Common myeloid progenitor, CD34-positive (primary cell): ENCODE measurements around the gene OBSCN.

ENCODE experiments used
- CTCF ChIA-PET: fragments of 350-600 bp; sonication (Branson Sonifier 250); formaldehyde crosslinking; loops from one replicate; lab custom pipeline; 2021; ENCODE audit warnings: antibody characterized with exemption; lab: Charles Lee
- POLR2A ChIA-PET: fragments of 350-600 bp; sonication (Branson Sonifier 250); formaldehyde crosslinking; loops from one replicate; lab custom pipeline; 2021; ENCODE audit warnings: antibody characterized with exemption; lab: Charles Lee
- DNase-seq, 3 donors: peaks; one replicate each; pipeline versions ENCODE4 v3.0.0 to v3.0.0-alpha.2; 2013
- H3K27ac ChIP-seq, 2 experiments: 1 replicate in 1 of 2; 2 replicates in 1 of 2; pipeline ENCODE4 v1.7.0; 2013; ENCODE audit warnings: inconsistent platforms in 2 of 2, low read length in 2 of 2, mild to moderate bottlenecking in 2 of 2, low read depth in 1 of 2, moderate library complexity in 1 of 2; ENCODE audit not compliant: severe bottlenecking in 2 of 2, insufficient read depth in 1 of 2, poor library complexity in 1 of 2
- H3K27me3 ChIP-seq, 5 experiments: replicated peaks in 2 of 5; 1 replicate in 3 of 5; 2 replicates in 2 of 5; pipeline versions ENCODE4 v1.6.1 to v1.7.0; 2013; ENCODE audit warnings: low read length in 4 of 5, mild to moderate bottlenecking in 2 of 5, moderate library complexity in 2 of 5, inconsistent platforms in 1 of 5; ENCODE audit not compliant: insufficient read depth in 5 of 5, control insufficient read depth in 4 of 5
- H3K36me3 ChIP-seq, 4 experiments: 1 replicate in 2 of 4; 2 replicates in 2 of 4; pipeline versions ENCODE4 v1.6.1 to v1.7.0; 2013; ENCODE audit warnings: low read length in 3 of 4, control low read depth in 1 of 4, mild to moderate bottlenecking in 1 of 4; ENCODE audit not compliant: control insufficient read depth in 4 of 4, insufficient read depth in 4 of 4
- H3K4me1 ChIP-seq, 4 experiments: 1 replicate in 3 of 4; 2 replicates in 1 of 4; pipeline versions ENCODE4 v1.6.1 to v1.7.1; 2013; ENCODE audit warnings: low read length in 3 of 4, mild to moderate bottlenecking in 3 of 4, control low read depth in 1 of 4, inconsistent platforms in 1 of 4, moderate library complexity in 1 of 4; ENCODE audit not compliant: control insufficient read depth in 4 of 4, insufficient read depth in 4 of 4; ENCODE audit errors: control extremely low read depth in 1 of 4
- H3K4me3 ChIP-seq, 7 experiments: 1 replicate in 4 of 7; 2 replicates in 3 of 7; pipeline versions ENCODE4 v1.5.1 to v1.7.0; 2013; ENCODE audit warnings: mild to moderate bottlenecking in 7 of 7, low read length in 6 of 7, moderate library complexity in 6 of 7, inconsistent platforms in 2 of 7, low read depth in 2 of 7, control low read depth in 1 of 7; ENCODE audit not compliant: insufficient read depth in 4 of 7, control insufficient read depth in 1 of 7; ENCODE audit errors: extremely low read depth in 1 of 7
- H3K9me3 ChIP-seq, 5 experiments: 1 replicate in 4 of 5; 2 replicates in 1 of 5; pipeline versions ENCODE4 v1.6.1 to v1.7.1; 2013; ENCODE audit warnings: low read length in 4 of 5, mild to moderate bottlenecking in 2 of 5, inconsistent platforms in 1 of 5, low read depth in 1 of 5, moderate library complexity in 1 of 5; ENCODE audit not compliant: control insufficient read depth in 4 of 5, insufficient read depth in 2 of 5; ENCODE audit errors: control extremely low read depth in 1 of 5
- WGBS: methylation state at CpG from one replicate; pipeline ENCODE4 v1.1.5; 2013; ENCODE audit not compliant: insufficient coverage; 5-methylcytosine and 5-hydroxymethylcytosine counted together

OBSCN gene

DNA sequence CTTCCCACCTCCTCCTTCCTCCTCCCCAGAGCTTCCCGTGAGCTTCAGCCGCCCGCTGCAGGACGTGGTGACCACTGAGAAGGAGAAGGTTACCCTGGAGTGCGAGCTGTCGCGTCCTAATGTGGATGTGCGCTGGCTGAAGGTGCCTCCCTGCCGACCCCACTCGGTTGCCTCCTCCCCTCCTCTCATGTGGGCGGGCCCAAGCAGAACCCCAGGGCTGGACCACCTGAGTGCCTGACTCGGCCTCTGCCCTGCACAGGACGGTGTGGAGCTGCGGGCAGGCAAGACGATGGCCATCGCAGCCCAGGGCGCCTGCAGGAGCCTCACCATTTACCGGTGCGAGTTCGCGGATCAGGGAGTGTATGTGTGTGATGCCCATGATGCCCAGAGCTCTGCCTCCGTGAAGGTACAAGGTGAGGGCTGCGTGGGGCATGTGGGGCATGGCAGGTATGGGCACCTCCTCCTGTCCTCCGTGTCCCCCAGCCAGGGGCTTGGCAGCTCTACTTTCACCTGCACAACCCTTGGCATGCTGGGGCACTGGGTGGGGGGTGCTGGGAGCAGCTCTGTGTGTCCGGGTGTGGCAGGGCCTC, 69.2 kb downstream of the OBSCN start:
- CTCF ChIA-PET: interaction anchor here (1.3 kb wide), 1 partner anchor 15 kb away, joined by 3 read pairs; no protein-coding TSS in a partner anchor
- Histone ChIP-seq H3K27me3 (no peaks in the 10 kb centered on the region), H3K4me1 (peaks cover 0 to 18% (median 14%) of the 10 kb centered on the region in 4 experiments), H3K27ac (no peak overlapping the region), H3K9me3 (no peaks in the 10 kb centered on the region), H3K4me3 (no peak overlapping the region), H3K36me3 (peaks cover 0 to 42% (median 9%) of the 10 kb centered on the region in 4 experiments)
- DNase-seq: no peak
- 95% methylated on average over 13 of the region's 25 CpGs for WGBS
- POLR2A ChIA-PET: interaction anchor here (0.7 kb wide), 1 partner anchor 111 kb away, joined by 3 read pairs; no protein-coding TSS in a partner anchor

DNA sequence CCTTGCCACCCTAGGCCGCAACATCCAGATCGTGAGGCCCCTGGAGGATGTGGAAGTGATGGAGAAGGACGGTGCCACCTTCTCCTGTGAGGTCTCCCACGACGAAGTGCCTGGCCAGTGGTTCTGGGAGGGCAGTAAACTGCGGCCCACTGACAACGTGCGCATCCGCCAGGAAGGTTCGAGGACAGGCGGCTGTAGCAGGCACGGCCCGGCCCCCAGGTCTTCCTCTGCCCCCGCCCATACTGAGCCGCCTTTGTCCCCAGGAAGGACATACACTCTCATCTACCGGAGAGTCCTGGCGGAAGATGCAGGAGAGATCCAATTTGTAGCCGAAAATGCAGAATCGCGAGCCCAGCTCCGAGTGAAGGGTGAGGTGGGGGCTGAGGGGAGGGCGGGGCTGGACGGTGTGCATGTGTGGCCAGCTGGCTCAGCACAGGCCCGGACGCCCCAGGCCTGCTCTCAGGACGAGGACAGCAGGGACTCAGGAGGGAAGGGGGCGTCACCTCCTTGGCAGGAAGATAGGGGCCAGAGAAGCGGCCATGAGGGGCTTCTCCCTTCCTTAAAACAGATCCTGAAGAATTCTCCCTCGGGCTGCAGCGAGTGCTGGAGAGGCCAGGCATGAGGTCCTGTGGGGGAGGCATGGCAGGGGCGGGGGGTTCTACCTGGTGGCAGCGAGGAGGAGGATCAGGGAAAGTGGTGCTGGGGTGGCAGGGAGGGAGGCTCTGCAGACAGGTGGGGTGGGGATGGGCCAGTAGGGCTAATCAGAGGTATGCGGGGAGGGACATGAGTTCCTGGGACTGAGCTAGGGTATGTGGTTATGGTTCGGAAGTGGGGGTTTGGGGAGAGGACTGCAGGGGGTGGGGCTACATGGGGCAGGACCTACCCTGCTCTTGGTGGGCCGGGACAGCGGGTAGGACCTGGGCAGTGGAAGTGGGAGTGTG, 69.9 kb downstream of the OBSCN start:
- Histone ChIP-seq H3K27ac (no peak overlapping the region), H3K36me3 (peaks cover 0 to 50% (median 8%) of the 10 kb centered on the region in 4 experiments), H3K4me3 (no peak overlapping the region), H3K9me3 (no peaks in the 10 kb centered on the region), H3K27me3 (no peaks in the 10 kb centered on the region), H3K4me1 (peaks cover 0 to 18% (median 14%) of the 10 kb centered on the region in 4 experiments)
- POLR2A ChIA-PET: interaction anchor here (0.7 kb wide), 1 partner anchor 112 kb away, joined by 3 read pairs; no protein-coding TSS in a partner anchor
- CTCF ChIA-PET: no interaction called here
- DNase-seq: no peak
- WGBS: 96% methylated on average over 28 of the region's 36 CpGs

DNA sequence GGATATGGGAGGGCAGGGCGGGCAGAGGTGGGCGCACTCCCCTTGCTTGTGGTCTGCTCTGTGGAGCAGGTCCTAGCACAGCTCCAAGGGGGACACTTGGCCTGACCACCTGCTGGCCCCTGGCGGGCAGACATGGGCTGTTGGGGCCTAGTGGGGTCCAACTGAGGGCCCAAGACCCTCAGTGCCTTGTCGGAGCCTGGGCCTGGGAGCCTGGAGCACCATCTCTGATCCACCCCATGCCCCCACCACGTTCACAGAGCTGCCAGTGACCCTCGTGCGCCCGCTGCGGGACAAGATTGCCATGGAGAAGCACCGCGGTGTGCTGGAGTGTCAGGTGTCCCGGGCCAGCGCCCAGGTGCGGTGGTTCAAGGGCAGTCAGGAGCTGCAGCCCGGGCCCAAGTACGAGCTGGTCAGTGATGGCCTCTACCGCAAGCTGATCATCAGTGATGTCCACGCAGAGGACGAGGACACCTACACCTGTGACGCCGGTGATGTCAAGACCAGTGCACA, 70.6 kb downstream of the OBSCN start:
- Histone ChIP-seq H3K27me3 (no peaks in the 10 kb centered on the region), H3K4me3 (no peak overlapping the region), H3K27ac (no peak overlapping the region), H3K36me3 (peaks cover 0 to 57% (median 10%) of the 10 kb centered on the region in 4 experiments), H3K4me1 (peaks cover 0 to 18% (median 14%) of the 10 kb centered on the region in 4 experiments), H3K9me3 (no peaks in the 10 kb centered on the region)
- no peak for DNase-seq
- 97% methylated on average over 19 of the region's 21 CpGs for WGBS
- CTCF ChIA-PET: no interaction called here
- POLR2A ChIA-PET: no interaction called here

DNA sequence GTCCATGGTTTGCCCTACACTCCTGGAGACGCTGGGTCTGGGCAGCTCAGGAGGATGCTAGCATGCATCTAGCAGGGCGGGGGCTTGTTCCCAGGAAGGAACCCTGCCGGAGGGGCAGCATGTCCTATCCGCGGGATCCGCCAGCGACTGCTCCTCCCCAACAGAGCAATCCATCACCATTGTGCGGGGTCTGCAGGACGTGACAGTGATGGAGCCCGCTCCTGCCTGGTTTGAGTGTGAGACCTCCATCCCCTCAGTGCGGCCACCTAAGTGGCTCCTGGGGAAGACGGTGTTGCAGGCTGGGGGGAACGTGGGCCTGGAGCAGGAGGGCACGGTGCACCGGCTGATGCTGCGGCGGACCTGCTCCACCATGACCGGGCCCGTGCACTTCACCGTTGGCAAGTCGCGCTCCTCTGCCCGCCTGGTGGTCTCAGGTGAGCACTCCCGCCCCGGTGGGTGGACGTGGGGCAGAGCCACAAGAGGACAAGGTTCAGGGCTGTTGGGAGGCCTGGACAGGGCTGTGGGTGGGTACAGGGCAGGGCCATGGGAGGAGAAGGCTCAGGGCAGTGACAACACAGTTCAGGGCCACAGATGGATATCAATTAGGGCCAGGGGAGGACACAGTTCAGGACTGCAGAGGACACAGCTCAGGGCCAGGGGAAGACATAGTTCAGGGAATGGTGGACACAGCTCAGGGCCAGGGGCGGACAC, 71.3 kb downstream of the OBSCN start:
- peaks cover 0 to 18% (median 14%) of the 10 kb centered on the region in 4 experiments for H3K4me1 ChIP-seq
- H3K27me3 ChIP-seq: no peaks in the 10 kb centered on the region
- ChIA-PET CTCF (no interaction called here), POLR2A (no interaction called here)
- H3K9me3 ChIP-seq: no peaks in the 10 kb centered on the region
- peaks cover 0 to 62% (median 10%) of the 10 kb centered on the region in 4 experiments for H3K36me3 ChIP-seq
- 99% methylated on average over 26 of the region's 27 CpGs for WGBS
- no peak overlapping the region for H3K4me3 ChIP-seq
- DNase-seq: no peak
- no peak overlapping the region for H3K27ac ChIP-seq

DNA sequence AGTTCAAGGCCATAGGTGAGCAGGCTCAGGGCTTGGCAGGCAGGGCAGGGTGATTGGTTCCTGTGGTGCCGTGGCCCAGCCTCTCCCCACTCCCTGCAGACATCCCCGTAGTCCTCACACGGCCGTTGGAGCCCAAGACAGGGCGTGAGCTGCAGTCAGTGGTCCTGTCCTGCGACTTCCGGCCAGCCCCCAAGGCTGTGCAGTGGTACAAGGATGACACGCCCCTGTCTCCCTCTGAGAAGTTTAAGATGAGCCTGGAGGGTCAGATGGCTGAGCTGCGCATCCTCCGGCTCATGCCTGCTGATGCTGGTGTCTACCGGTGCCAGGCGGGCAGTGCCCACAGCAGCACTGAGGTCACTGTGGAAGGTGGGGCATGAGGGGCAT, 71.9 kb downstream of the OBSCN start:
- DNase-seq: no peak
- Histone ChIP-seq H3K27me3 (no peaks in the 10 kb centered on the region), H3K27ac (no peak overlapping the region), H3K9me3 (no peaks in the 10 kb centered on the region), H3K4me1 (peaks cover 0 to 17% (median 14%) of the 10 kb centered on the region in 4 experiments), H3K36me3 (peaks cover 0 to 61% (median 11%) of the 10 kb centered on the region in 4 experiments), H3K4me3 (no peak overlapping the region)
- POLR2A ChIA-PET: no interaction called here
- CTCF ChIA-PET: no interaction called here
- WGBS: 98% methylated on average over 10 of the region's 12 CpGs

DNA sequence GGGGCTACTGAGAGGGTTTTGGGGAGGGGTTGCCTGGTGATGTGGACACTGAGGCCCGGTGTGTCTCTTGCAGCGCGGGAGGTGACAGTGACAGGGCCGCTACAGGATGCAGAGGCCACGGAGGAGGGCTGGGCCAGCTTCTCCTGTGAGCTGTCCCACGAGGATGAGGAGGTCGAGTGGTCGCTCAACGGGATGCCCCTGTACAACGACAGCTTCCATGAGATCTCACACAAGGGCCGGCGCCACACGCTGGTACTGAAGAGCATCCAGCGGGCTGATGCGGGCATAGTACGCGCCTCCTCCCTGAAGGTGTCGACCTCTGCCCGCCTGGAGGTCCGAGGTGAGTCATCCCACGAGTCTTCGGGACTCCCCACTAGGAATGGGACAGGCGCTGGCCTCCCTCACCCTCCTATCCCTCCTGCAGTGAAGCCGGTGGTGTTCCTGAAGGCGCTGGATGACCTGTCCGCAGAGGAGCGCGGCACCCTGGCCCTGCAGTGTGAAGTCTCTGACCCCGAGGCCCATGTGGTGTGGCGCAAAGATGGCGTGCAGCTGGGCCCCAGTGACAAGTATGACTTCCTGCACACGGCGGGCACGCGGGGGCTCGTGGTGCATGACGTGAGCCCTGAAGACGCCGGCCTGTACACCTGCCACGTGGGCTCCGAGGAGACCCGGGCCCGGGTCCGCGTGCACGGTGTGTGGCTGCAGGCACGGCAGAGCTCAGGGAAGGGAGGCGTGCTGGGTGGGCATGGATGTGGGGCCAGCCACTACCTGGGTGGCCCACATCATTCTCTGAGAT, 72.5 kb downstream of the OBSCN start:
- CTCF ChIA-PET: no interaction called here
- Histone ChIP-seq H3K4me1 (peaks cover 0 to 12% (median 10%) of the 10 kb centered on the region in 4 experiments), H3K36me3 (peaks cover 0 to 60% (median 12%) of the 10 kb centered on the region in 4 experiments), H3K27me3 (no peaks in the 10 kb centered on the region), H3K27ac (no peak overlapping the region), H3K9me3 (no peaks in the 10 kb centered on the region), H3K4me3 (no peak overlapping the region)
- POLR2A ChIA-PET: no interaction called here
- no peak for DNase-seq
- WGBS: 95% methylated on average over 35 of the region's 48 CpGs
